Germinal center (tissue), 1 donor: ENCODE measurements around the gene SORBS2.

Experiments used
- DNase-seq: peaks from one replicate; pipeline ENCODE4 v3.0.0; 2012; ENCODE audit warnings: mixed read lengths, low spot score

Gene SORBS2

DNA sequence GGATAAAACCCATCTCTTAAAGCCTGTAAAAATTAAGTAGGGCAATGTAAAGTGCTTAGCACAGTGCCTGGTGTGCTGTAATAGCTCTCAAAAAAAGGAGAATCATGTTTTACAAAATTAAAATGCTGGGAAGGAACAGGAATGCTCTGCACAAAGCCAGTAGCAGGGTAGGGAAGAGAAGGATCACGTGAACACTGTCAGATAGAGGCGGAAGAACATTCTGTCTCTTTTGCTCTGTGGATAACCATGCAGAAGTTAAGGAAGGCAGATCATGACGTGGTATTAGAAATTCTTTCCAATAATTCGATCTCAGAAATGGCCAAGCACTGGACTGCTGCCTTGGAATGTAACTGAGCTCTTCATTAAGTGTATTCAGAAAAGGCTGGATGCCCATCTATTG lies 140.5 kb downstream of the SORBS2 start:
- no peak for DNase-seq

DNA sequence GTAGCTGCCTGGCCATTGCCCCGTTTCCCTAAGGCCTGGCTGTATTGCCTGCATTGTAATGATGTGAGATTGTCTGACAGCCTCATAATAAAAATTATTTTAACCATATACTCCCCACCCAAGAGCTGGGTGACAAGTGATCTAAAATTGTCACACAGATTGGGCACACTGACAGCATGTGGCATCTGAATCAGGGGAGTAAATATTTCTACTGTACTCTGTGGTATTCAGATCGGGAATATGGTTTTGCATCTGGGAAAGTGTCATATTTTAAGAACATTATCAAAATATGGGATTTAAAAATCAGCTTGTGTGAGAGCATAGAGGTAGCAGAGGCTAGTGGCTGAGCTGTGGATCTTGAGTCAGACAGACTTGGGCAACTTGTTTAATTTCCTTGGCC lies 140.9 kb downstream of the SORBS2 start:
- DNase-seq: no peak

DNA sequence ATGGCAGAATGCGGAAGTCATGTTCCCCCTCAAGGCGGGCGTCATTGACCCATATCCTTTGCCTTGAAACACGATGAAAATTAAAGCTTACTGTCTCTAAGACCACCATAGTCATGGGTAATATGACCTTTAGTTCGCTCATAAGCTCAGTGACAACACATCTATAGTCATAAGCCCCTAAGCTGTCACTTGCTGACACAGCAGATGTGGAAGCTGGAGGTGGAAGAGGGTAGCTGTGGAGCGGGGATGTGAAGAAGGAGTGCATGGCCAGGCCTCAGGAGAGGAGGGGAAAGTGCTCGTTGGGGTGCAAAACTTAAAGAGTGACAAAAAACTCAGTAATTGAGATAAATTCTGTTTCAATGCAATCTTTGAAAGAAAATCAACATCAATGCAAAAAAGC lies 142.7 kb downstream of the SORBS2 start:
- DNase-seq: no peak

DNA sequence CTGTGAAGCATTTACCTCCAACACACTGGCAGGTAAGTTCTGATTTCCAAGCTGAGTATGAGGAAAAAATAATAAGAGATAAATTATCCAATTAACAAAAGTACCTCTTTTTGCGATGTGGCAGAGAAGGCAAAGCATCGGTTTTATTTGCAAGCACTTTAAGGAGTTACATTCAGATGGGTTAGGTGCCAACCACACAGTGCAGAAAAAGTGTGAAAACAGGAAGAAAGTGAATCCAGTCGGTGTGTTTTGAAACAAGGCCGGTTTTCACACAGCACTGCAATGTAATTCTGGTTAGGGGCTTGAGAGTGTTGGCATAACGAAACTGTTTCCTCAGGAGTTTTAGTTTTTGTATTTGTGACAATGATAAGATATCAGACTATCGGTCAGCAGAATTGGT lies 145.8 kb downstream of the SORBS2 start:
- no peak for DNase-seq

DNA sequence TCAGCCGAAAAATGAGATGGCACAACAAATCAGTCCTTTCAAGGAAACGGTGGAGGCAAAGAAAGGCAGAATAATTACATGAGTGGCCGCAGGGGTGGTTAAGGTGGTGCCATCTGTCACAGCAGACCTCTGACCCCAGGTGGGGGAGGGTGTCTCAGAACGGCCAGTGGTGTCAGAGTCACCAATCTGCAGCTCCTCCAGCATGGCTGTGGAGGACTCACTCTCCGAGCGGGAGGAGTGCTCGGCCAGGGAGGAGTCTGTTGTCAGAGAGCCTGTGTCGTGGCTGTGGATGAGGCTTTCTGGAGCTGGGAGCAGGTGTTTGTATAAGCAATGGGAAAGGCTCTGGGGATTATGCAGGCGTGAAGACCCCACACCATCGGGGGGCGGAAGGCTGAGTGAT lies 146.3 kb downstream of the SORBS2 start:
- no peak for DNase-seq

DNA sequence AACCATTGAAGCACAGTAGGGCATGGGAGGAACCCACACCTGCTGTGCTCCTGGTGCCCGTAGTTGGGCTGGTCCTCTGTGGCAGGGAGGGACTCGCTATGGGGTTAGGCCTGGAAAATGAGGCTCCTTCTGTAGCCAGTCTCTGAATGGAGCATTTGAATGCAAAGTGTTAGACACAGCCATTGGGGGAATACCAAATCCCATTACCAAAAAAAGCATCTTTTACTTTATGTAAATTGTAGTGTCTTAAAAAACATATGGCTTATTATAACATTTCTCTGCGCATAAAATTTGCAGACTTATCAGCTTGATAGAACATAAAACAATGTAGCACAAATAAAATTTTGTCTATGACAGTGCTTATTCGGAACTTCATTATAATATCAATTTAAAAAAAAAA lies 147.5 kb downstream of the SORBS2 start:
- DNase-seq: no peak

DNA sequence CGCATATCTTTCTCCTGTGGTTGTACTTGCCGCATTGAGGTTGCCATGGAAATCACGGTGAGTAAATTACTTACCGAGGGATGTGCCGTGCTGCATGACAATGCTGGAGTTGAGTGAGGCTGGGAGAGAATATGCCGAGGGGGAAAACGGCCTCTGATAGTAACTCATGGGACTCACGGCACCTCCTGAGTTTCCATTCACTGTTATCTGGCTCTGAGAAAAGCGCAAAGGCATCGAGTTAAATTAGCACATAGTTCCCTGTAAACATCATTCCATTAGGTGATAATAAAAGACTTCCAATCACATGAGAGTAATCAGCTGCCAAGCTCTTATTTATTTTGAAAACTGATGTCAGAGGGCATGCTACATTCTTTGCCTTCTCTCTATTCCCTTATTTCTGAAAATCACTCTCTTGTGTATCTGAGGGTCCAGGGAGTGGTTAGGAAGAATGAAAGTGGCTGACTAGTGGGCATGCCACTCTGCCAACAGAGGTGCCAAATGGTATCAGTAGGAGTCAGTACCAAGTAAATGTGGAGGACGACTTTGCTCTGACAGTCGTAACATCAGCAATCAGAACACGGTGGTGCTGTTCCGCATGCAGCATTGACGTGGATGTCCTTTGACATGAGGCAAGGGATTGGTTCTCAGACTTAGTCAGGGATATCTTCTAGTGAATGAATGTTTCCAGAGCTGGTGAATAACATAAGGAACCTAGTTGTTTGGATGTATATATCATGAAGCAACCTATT lies 149.8 kb downstream of the SORBS2 start:
- no peak for DNase-seq

DNA sequence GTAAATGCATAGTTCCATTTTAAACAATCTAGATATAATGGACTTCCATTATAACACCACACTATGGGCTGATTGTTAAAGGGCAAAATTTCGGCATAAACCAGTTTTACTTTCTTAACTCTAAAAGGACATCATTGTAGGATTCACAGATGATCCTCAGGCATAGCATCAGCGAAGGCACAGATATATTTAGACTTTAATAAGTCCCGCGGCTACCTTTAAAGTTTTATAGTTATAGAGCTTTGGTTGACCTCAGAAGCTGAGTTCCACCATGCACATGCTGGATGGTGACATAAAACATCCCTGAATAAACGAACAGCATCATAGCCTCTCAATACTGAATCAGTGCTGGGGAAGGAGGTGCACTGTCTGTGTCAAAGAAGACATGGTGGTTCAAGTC lies 151.7 kb downstream of the SORBS2 start:
- no peak for DNase-seq

DNA sequence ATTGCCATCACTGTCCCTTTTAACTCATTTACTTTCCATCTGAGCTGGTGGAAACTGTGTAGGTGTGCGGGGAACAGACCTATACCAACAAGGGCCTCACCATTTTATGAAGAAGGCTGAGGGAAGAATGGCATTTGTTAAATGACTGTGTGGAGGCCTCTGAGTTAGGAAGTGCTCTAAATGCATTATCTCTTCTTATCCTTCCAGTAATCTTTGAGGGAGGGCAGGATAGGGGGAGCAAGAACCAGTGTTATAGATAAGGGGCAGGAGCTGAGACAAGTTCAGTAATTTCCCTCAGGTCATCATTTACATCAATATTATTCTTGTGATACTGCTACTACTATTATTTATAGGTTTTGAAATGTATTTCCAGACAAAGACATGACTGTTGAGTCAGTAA lies 154.3 kb downstream of the SORBS2 start:
- no peak for DNase-seq

DNA sequence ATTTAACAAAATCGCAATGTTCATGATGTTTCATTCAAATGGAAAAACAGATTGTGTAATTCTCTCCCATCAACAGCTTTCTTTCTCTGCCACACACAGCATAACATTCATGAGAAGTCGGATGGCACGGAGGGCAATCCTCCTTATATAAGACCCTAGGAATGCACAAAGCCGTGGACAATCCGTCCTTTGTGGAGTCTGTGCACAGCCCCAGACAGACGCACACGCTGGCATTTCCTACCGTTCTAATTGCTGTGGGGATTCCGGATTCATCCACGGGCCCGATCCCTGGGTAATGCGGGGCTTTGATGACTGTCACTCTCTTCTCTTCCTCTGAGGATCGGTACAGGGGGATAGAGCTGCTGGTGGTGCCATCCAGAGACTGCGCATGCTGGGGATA lies 154.8 kb downstream of the SORBS2 start:
- no peak for DNase-seq

DNA sequence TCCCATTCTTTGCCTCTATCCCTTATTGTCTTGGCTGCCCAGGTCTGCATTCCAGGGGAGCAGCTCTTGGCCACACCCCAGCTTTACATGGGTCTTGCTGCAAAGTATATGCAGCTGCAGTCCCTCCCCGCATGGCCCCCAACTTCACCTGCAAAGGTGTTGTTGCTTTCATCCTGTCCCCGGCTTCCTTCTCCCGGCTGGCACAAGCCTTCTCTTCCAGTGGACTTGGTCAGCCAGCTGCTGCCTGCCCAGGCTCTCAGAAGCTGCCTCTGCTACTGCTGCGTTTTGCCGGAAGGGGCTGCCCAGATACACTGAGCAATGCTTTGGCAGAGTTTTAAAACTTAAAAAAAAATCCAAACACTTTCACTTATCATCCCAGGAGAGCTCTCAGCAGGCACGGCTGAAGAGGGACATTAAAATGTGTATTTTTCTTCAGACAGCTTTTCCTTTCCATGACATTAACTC lies 155.5 kb downstream of the SORBS2 start:
- DNase-seq: no peak

DNA sequence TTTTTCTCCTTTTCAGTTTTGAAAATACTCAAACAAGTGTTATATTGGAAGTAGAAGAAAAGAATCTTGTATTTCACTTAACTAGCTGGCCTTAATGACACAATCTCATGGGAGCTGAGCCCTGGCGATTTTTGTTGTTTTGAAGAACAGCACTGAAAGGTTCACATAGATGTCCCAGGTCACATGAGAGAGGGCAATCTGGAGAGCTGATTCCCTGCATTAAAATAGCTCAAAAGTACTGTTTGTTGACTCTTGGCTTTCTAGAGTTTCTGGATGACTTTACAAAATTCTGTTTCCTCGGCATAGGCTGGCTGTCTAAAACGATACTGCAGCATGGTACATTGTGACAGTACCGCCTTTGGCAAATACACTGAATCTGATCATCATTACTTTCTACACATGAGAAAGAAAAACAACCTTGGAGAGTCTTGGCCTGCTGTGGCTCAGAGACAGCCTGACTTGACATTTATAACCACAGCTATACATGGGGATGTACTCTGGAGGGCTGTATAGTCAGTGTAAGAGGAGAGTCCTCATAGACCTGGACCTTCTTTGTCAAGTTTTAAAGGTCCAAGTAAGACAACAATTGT lies 156.9 kb downstream of the SORBS2 start:
- no peak for DNase-seq

DNA sequence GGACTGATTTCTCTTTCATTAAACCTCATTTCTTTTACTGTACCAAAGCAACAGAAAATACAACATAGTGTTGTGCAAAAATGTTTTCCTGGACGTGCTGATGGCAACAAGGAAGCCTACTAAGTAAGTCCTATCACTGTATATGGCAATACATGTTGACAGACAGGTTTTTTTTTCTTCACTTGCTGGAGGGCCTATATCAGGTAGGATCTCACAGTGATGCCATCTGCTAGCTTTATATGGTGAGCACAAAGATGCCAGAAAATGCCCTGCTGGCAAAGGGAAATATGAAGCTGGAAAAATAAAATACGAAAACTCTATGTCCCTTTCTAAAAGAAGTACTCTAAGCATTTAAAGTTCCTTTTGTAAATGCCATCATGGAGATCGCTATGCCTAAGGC lies 157.7 kb downstream of the SORBS2 start:
- DNase-seq: no peak

DNA sequence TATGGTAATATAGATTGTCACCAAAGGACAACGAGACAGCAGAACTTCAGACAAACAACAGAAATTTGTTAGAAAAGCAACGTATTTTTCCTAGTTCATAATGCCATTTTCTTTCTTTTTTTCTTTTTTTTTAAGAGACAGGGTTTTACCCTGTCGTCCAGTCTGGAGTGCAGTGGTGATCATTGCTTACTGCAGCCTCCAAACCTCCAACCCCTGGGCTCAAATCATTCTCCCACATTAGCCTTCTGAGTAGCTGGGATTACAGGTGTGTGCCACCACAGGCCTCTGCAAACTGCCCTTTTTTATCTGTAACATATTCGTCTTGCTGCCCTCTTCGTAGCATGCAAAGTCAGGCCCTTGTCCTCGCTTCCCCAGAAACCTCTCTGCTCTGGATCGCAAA lies 160.1 kb downstream of the SORBS2 start:
- DNase-seq: no peak

DNA sequence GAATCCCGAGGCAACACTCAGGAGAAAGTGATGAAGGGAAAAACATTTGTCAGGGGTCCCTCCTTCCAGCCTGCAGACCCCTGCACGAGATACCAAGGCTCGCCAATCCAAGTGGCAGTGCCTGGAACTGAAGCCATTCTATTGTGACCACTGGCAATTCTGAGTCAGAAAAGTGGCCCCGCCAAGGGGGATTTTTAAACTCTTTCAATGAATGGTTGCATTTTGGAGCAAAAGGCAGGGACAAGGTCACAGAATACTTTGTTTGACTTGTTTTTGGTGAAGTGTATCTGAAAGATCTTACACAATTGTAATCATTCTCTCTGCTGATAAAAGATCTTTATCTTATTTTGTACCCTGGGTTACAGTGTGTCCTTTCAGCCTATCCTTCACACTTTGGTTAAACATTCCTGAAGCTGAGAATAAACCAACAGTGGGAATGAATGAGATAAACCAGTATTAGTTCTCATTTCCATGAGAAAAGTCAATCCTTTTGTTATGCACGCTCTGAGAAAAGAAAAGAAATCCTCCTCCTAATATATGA lies 160.8 kb downstream of the SORBS2 start:
- DNase-seq: no peak

DNA sequence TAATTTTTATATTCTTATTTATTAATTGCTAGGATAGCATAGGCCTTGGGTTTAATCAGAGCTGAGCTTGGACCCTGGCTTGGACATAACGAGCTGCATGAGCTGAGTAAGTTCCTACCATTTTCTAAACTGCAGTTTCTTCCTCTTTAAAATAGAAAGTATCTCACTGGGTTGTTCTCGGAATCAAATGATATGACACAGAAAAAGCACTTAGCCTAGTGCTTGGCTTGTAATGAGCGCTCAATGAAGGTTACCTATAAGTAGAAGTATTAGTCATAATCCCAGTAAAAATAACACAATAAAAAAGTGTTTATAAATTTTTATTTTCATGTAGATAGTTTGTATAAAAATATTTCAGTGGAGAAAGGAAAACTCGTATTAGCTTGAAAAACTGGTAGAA lies 163.4 kb downstream of the SORBS2 start:
- no peak for DNase-seq

DNA sequence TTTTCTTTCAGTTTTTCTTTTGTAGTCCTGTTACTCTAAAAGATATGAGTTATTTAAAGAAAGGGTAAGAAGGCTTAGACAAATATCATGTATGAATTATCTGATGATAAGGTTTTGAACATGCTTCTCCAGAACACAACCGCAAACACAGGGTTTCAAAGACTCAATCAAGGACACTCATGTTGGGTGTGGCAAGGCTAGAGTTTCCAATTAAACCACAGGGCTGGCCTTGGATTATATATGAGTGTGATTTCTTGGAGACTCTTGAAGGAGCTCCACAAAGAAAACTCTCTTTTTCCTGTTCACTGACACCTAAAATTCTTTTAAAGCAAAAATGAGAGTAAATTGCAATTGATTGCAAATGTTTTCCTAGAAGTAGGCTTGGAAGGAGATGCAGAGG lies 166.6 kb downstream of the SORBS2 start:
- DNase-seq: no peak

DNA sequence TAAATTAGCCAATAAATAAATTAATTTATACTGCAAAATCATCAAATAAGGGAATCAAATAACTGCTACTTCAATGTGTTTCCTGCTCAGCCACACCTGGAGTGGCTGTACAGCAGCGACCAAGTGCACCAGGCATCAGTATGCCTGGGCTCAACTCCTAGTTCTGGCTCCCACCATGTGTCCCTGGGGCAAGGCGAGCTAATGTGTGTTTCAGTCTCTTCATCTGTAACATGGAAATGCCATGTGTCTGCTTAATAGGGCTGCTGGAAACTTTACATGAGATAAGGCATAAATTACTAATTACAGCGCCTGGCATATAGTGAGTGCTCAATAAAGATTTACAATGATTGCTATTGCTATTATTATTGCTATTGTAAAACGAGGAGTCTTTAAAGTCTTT lies 167.6 kb downstream of the SORBS2 start:
- DNase-seq: no peak

DNA sequence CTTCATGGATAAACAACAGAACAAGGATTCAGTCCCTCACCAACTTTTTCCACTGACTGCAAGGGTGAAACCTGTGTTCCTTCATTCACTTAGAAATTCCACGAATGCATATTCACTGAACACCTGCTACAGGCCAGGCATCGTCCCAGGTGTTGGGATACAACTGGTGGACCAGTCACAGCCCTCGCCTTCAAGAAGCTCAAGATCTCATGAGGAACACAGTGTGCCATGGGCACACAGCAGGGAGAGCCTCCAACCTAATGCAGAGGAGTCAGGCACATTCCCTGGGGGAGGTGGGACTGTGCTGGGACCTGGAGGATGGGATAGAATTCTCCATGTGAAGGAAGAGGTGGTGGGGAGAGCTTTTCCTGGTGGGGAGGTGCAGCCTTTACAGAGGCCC lies 169.1 kb downstream of the SORBS2 start:
- DNase-seq: no peak

DNA sequence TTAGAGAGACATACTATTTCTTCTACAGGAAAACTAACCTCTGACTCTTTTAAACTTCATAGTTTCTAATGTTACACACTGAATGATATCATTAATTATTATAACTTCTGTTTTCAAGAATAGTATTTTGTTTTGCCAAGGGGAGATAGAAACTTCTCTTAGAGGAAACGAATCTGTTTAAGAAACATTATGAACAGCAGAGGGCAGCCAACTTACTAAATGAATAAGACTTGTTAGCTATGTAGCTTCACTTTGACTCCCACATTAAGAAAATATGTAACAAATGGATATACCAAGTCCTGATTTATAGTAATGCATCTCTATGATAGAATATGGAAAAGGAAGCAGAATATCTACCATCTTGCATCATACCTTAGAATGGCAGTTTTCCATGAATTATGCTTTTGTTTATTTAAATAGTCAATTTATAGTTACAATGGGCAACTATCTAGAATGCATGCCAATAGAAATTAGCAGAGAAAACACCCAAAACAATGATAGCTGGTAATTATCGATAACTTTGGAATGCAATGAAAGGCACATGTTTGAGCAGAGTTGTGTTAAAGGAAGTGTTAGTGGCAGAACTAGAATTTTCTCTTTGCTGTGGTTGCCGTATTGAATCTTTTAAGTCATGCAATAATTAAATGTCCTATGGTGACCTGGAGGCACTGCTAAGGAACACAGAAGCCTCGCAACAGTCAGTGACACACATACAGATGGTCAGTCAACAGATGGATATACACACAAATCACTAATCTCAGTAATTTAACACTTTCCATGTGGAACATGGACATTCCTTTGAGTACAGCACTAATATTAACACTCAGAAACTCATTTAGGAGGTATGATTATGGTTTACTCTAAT lies 171.0 kb downstream of the SORBS2 start:
- DNase-seq: no peak

DNA sequence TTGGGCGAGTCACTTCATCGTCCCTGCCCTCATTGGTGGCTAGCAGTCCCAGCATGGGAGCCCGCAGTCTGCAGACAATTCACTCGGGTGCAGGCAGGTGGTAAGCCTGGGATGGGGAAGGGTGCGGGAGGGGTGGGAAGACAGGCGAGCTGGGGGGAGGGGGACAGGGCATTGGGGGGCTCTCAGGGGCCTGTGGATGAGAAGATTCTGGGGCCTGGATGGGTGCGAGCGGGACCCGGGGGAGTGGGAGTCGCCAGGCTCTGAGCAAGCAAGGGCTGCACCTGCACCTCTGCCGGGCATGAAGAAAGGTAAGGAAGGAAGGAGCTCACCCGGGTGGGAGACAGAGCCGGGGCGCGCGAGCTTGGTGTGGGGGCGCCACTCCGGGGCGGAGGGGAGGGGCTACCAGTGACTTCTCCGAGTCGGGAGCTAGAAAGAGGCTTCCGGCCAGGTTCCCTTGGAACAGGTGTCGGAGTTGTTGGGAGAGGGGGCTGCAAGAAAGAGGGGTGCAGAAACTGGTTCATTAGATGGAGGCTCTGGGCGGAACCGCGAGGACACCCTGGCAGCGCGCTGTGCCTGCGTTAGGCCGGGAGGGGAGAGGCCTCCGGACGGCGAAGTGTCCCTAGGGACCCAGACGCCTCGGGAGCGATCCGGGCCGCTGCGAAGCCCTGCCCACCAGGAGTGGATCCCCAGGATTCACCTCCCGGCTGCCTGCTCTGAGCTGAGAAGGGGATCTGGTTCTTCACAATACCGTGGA lies 173.3 kb downstream of the SORBS2 start:
- DNase-seq: no peak

DNA sequence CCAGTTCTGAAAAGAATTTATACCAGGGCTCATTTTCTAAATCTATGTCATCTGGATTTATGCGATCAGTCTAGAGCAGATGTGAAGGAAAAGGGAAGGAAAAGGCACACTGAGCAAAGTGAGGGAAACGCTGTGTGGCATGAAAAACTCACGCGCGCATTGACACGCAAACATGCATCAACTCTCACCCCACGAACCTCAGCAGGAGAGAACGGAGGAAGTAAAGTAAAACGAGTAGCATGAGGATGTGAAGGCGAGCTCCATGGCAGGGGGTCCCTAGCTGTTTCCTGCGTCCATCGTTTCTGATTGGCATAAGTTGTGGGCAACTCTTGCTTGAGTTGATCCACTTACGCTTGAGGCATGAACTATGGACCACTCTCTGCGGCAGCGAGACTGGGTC lies 173.9 kb downstream of the SORBS2 start:
- no peak for DNase-seq
